NT2/D1 (cell line): Measurements from ENCODE around the gene GPX2.

Source experiments
- SUZ12 ChIP-seq: IDR thresholded peaks from 2 replicates; pipeline ENCODE4 v1.6.1; 2011; ENCODE audit not compliant: insufficient read length, insufficient read depth; ENCODE audit errors: extremely low read depth
- YY1 ChIP-seq: IDR thresholded peaks from 2 replicates; pipeline ENCODE4 v1.6.1; 2011; ENCODE audit not compliant: insufficient read length, insufficient read depth
- ZNF274 ChIP-seq: IDR thresholded peaks from 2 replicates; pipeline ENCODE4 v1.6.1; 2011; ENCODE audit warnings: mild to moderate bottlenecking, low read depth, low read length

DNA sequence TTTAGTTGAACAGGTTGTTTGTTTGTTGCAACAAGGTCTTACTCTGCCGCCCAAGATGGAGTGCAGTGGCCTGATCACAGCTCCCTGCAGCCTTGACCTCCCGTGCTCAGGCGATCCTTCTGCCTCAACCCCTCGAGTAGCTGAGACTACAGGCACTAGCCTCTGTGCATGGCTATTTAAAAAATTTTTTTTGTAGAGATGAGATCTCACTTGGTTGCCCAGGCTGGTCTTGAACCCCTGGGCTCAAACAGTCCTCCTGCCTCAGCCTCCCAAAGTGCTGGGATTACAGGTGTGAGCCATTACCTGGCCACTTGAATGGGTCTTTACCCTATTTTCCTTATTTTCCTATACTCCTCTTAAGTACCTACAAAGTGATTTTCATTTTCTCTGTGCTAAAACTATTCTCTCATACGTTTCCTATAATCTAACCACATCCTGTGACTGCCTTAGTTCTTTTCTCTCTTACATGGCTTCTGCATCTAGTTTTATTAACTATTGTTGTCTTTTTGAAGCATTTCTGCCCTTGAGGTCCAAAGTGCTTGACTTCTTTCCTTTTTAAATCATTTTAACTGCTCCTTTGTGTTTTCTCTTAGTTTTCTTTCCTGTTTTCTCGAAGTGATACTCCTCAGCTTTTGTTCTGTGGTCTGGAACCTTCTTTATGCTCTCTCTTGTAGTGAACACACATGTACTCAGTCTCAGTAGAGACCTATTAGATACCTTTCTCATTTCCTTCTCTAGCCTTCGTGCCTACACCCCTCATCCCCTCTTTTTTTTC is 14.1 kb downstream of the GPX2 start:
- TF ChIP-seq ZNF274, result no peak
- TF ChIP-seq YY1, result no peak
- TF ChIP-seq SUZ12, result no peak
